Activated CD8-positive, alpha-beta memory T cell treated with anti-CD3 and anti-CD28 coated beads, Interleukin-2, amount 50 U/mL, for 4 hours (primary cell): Measurements from ENCODE around the gene ATXN10.

Experiments
- DNase-seq: peaks from one replicate; pipeline ENCODE4 v3.0.0-alpha.2; 2020

Gene ATXN10

GRCh38 chr22:45866646-45867117 lies 195.0 kb downstream of the ATXN10 start:
- DNase-seq: no peak

GRCh38 chr22:45867118-45867905 lies 195.7 kb downstream of the ATXN10 start:
- no peak for DNase-seq

- no peak for DNase-seq
Observed at GRCh38 chr22:45867906-45868555, 196.4 kb downstream of the ATXN10 start.

GRCh38 chr22:45868571-45869339 lies 197.1 kb downstream of the ATXN10 start:
- no peak for DNase-seq

GRCh38 chr22:45869340-45869847 lies 197.8 kb downstream of the ATXN10 start:
- no peak for DNase-seq

DNA sequence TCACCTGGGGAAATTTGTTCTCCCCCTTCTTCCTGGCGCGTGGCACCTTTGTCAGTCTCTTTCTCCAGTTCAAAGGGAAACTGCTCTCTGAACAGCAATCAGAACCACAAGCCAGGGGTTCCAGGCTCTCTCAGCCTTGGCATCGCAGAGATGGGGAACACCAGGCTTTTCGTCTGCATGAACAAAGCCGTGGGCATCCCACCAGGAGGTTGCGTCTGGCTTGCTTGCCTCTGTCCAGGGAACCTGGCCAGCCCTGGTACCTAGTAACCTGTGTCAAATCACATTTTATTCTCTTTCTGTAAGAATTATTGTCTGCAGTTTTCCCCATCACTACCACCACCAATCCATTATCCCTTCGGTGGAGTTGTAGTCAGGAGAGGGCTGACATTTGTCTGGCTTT lies 198.4 kb downstream of the ATXN10 start:
- DNase-seq: no peak

DNA sequence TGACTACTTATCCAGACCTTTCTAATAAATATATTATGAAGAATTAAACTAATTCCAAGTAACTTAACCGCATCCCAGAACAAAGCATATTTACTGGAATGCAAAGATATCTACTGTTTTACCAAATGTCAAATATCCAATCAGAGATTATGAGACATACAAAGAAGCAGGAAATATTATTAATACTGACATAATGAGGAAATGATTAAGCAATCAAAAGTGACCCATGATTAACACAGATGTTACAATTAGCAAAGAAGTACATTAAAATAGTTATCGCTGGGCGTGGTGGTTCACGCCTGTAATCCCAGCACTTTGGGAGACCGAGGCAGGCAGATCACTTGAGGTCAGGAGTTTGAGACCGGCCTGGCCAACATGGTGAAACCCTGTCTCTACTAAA lies 200.1 kb downstream of the ATXN10 start:
- no peak for DNase-seq

- no peak for DNase-seq
Observed at GRCh38 chr22:45872659-45873263, 201.1 kb downstream of the ATXN10 start.

- peak; percentile 7 for DNase-seq
Observed at GRCh38 chr22:45876136-45877035, 204.8 kb downstream of the ATXN10 start.

GRCh38 chr22:45877036-45877380 lies 205.4 kb downstream of the ATXN10 start:
- DNase-seq: peak; percentile 7

- peak; percentile 4 for DNase-seq
Observed at GRCh38 chr22:45877651-45878050, 206.0 kb downstream of the ATXN10 start.

DNA sequence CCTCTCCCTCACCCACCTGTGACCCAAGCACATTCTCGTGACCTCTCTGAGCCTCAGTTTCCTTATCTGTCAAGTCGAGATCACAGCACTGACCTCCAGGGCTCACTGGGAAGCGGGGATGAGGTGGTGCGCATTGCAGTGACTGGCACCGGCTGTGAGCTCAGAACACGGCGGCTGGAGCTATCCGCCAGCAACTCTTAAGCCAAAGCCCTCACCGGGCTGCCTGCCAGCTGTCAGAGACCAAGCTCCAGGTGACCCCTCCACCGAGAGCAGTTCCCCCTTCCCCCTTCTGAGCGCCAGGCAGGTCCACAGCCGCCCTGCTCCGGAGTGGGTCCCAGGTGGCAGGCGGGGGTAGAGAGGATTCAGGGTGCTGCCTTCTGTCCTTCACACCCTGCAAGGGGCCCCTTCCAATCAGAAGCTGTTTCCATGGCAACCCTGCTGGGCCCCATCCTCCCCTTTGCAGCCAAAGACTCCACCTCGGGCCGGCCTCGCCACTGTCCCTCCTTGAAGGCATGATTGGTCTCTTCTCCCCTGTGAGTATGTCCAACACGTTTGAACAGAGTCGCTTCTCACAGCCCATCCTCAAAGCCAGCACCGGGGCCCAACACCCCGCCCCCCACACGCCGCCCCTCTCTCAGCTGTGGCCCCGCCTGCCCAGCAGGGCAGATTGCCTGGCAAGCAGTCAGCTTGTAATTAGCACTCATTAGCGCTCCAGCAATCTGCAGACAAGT lies 206.6 kb downstream of the ATXN10 start:
- peak; percentile 8 for DNase-seq

- peak; percentile 10 for DNase-seq
Observed at GRCh38 chr22:45878901-45879551, 207.4 kb downstream of the ATXN10 start.

DNA sequence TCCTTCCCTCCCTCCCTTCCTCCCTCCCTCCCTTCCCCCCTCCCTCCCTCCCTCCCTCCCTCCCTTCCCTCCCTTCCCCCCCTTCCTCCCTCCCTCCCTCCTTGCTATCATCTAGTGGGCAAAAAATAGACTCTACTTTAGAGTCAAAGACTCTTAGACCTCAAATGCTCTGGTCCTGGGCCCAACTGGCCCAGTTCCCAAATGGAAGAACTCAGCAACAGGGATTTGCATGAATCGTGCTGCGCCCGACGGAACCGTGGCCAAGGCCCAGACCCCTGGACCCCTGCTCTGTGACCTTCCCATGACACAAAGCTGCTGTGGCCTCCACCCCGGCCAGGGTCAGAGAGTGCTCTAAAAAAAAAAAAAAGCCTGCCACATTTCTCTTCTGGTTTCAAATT lies 207.9 kb downstream of the ATXN10 start:
- DNase-seq: peak; percentile 1

DNA sequence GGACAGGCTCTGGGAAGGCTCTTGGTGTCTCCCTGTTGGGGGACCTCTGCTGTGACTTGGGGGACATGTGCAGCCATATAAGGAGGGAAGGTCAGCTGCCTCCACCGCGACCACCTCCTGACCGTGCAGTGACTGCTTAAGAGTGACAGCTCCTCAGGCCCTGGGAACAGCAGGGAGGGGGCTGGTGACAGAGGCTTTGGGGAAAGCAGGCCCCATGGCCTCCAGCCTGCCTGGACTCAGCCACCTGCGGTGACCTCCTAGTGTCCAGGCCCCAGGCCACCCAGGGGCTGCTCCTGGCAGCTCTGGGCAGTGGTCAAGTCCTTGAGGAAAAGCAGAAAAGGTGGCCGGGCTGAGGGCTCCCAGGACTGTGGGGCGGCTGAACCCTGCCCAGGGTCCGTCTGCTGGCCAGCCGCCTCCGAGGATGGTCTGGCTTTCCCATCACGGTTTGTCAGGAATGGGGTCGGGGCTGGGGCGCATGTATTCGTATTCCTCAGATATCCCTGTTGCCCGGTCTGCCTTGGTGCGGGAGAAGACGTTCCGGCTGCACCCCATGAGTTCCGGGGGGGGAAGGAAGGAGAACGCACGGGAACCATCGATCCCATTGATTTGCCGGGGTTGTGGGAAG lies 208.6 kb downstream of the ATXN10 start:
- peak; percentile 5 for DNase-seq

DNA sequence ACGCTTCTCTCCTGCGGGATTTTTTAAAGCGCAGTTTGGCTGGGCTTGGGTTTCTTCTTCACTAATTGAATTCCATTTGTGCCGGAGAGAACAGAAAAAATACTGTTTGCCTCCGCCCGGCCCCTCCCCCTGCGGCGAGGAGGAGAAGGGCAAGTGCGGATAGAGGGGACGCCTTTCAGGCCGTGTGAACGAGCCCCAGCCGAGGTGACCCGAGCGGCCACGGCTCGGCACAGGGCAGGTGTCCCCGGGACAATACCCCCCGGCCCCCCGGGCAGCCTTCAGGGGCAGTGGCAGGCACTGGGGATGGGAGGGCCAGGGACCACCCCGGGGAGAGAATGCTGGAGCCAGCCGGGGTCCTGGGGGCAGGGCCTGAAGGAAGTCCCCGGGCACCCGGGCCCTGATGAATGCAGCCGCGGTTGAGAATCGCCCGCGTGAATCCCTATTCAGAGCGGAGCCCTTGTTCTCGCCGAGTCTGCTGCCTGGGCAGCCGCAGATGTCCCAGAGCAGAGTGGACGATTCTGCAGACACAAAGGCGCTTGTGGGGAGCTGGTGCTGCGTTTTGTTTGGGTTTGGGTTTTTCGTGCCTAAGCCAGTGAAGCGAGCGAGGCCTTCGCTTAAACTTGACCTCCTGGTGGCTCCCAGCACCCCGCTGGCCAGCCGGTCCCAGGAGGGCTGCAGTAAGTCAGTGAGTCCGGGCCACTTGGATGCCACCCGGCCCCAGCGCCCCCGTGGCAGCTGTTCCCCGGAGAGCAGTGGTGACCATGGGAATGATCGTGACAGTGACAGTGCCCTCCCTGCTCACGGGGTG lies 209.3 kb downstream of the ATXN10 start:
- peak; percentile 2 for DNase-seq

GRCh38 chr22:45881524-45881875 lies 209.9 kb downstream of the ATXN10 start:
- DNase-seq: no peak

DNA sequence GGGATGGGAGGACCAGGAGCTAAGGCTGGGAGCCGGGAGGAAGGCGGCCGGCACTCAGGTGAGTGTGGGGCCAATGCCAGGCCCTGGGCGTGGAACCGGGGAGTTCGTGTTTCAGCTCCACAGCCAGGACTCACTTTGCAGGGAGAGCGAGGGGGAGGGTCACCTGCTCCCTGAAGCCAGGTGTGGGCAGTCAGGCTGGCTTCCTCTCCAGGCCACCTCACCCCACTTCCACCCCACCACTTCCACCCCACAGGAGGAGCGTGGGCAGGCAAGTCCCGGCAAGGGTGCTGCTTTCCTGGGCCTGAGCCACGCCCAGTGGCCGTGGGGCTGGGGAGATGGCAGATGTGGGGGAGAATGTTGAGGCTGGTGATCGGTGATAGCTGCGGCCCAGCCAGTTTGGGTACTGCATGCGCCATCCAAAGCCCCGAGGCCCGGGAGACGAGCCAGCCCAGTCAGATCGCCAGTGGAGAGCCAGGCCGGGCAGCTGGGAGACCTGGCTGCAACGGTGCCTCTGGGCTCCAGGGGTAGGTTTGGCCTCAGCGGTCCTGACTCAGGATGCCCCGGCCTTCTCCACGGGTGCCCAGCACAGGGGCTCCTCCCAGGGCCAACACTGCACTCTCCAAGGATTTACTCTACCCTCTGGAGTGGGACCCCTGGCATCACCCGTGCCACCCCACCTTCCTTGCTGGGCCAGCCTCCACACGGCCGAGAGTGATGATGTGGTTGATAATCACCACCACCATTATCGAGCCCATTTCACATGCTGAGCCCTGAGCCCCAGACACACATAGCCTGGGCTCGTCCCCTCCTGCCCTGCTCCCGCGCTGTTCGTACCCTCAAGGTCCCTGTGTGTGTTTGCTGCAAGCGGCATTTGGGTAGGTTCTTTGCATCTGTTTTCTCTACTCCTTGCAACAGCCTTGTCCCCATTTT lies 211.5 kb downstream of the ATXN10 start:
- peak; percentile 12 for DNase-seq
